Measurements from ENCODE around the gene PCSK7.

DNA sequence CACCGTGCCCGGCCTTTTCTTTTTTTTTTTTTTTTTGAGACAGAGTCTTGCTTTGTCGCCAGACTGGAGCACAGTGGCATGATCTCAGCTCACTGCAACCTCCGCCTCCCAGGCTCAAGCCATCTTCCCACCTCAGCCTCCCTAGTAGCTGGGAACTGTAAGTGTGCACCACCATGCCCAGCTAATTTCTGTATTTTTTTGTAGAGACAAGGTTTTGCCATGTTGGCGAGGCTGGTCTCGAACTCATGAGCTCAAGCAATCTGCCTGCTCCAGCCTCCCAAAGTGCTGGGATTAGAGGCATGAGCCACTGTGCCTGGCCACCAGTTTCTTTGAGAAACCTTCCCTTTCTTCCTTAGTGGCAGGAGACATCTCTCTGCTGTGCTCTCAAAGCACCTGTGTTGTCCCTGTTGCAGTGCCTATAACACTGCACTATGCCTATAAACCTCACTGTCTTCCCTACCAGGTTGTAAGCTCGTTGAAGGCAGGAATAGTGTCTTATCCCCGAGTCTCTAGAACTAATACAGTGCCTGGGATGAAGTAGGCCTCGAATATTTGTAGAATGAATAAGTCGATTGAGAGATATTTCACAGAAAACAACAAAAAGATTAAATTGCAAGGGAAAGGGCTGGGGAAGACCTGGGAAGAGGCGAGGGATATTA, 19.0 kb downstream of the PCSK7 start:
- TF ChIP-seq CTCF (optimal IDR thresholded peaks at IDR 0.05 in 1 of 3, IDR thresholded peaks at IDR 0.05 in 1 of 3, conservative IDR thresholded peaks at IDR 0.05 in 1 of 3; ENCODE audit: extremely low read depth in 1 of 3, insufficient read depth in 2 of 3, low read length in 3 of 3) (no peak), EZH2 (IDR thresholded peaks at IDR 0.05; ENCODE audit: low read length) (no peak)

Data from keratinocyte (primary cell).